GM19452 (cell line): ENCODE results near the gene METTL26.
"Not testable (repeated sequence)": the region's sequence is repeated elsewhere in the genome, so short reads cannot be mapped to it uniquely, and the experiment has no call there.

Experiments
- ATAC-seq: cut with Tn5 transposase; IDR thresholded peaks from one replicate; pipeline ENCODE4 v1.9.1; 2021; ENCODE audit not compliant: unreplicated experiment

The METTL26 gene

GRCh38 chr16:598823-599739 lies 37.0 kb downstream of the METTL26 start:
- ATAC-seq = no peak

GRCh38 chr16:597655-598054 lies 38.5 kb downstream of the METTL26 start:
- ATAC-seq = not testable (repeated sequence)

GRCh38 chr16:596736-597060 lies 39.4 kb downstream of the METTL26 start:
- ATAC-seq = no peak

- ATAC-seq = no peak
Observed at GRCh38 chr16:595942-596735, 40.0 kb downstream of the METTL26 start.

- no peak for ATAC-seq
Observed at GRCh38 chr16:595094-595528, 41.0 kb downstream of the METTL26 start.

- ATAC-seq = no peak
Observed at GRCh38 chr16:593807-594206, 42.3 kb downstream of the METTL26 start.

- ATAC-seq = no peak
Observed at GRCh38 chr16:593406-593805, 42.7 kb downstream of the METTL26 start.

- no peak for ATAC-seq
Observed at GRCh38 chr16:592518-593306, 43.4 kb downstream of the METTL26 start.

GRCh38 chr16:591892-592517 lies 44.1 kb downstream of the METTL26 start:
- no peak for ATAC-seq

GRCh38 chr16:591231-591630 lies 44.9 kb downstream of the METTL26 start:
- ATAC-seq = no peak

GRCh38 chr16:590815-591200 lies 45.3 kb downstream of the METTL26 start:
- ATAC-seq = no peak

- no peak for ATAC-seq
Observed at GRCh38 chr16:590188-590814, 45.8 kb downstream of the METTL26 start.

GRCh38 chr16:589658-590187 lies 46.4 kb downstream of the METTL26 start, which contains the start of gene RAB40C:
Gene RAB40C, plus strand, starts transcription at chr16:590066. Its CDS starts 226 bp downstream, at chr16:590292.
- ATAC-seq = peak; percentile 60

- ATAC-seq = peak; percentile 70
Observed at GRCh38 chr16:588889-589657, 47.0 kb downstream of the METTL26 start.

- ATAC-seq = peak; percentile 7
Observed at GRCh38 chr16:588639-588888, 47.5 kb downstream of the METTL26 start.

GRCh38 chr16:586645-587590 lies 49.2 kb downstream of the METTL26 start:
- ATAC-seq = no peak

- ATAC-seq = no peak
Observed at GRCh38 chr16:586047-586644, 50.0 kb downstream of the METTL26 start.

GRCh38 chr16:585351-585750 lies 50.8 kb downstream of the METTL26 start:
- no peak for ATAC-seq
